Esophagus squamous epithelium (tissue), 4 donors: ENCODE data around the gene CFC1.
"Not testable (repeated sequence)": the region's sequence is repeated elsewhere in the genome, so short reads cannot be mapped to it uniquely, and the experiment has no call there.

Source experiments
- CTCF ChIP-seq, 6 experiments: fragments of 450-650 bp in 4 of 6; fragments of 200-600 bp in 2 of 6; sonication (generic) in 2 of 6; IDR thresholded peaks; one replicate each; pipeline ENCODE4 v1.5.1; 2016 to 2019; ENCODE audit warnings: antibody characterized with exemption in 6 of 6, mild to moderate bottlenecking in 4 of 6, moderate library complexity in 4 of 6
- POLR2A ChIP-seq, 4 donors: fragments of 450-650 bp; IDR thresholded peaks; one replicate each; pipeline ENCODE4 v1.6.1; 2017; ENCODE audit warnings: antibody characterized with exemption in 4 of 4, mild to moderate bottlenecking in 4 of 4, moderate library complexity in 3 of 4

- TF ChIP-seq CTCF, POLR2A (IDR thresholded peaks at IDR 0.05): not testable (repeated sequence)
Observed at GRCh38 chr2:130599393-130599792, at the start of gene CFC1.
